Stimulated activated CD4-positive, alpha-beta T cell treated with anti-CD3 and anti-CD28 coated beads, Interleukin-2, amount 100 ng/mL, for 48 hours (primary cell): Measurements from ENCODE around the gene HEBP1.
"Not testable (repeated sequence)": the region's sequence is repeated elsewhere in the genome, so short reads cannot be mapped to it uniquely, and the experiment has no call there.

ENCODE experiments used
- DNase-seq, 2 donors: peaks; one replicate each; pipeline ENCODE4 v3.0.0-alpha.2; 2020

Gene HEBP1, protein sequence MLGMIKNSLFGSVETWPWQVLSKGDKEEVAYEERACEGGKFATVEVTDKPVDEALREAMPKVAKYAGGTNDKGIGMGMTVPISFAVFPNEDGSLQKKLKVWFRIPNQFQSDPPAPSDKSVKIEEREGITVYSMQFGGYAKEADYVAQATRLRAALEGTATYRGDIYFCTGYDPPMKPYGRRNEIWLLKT

DNA sequence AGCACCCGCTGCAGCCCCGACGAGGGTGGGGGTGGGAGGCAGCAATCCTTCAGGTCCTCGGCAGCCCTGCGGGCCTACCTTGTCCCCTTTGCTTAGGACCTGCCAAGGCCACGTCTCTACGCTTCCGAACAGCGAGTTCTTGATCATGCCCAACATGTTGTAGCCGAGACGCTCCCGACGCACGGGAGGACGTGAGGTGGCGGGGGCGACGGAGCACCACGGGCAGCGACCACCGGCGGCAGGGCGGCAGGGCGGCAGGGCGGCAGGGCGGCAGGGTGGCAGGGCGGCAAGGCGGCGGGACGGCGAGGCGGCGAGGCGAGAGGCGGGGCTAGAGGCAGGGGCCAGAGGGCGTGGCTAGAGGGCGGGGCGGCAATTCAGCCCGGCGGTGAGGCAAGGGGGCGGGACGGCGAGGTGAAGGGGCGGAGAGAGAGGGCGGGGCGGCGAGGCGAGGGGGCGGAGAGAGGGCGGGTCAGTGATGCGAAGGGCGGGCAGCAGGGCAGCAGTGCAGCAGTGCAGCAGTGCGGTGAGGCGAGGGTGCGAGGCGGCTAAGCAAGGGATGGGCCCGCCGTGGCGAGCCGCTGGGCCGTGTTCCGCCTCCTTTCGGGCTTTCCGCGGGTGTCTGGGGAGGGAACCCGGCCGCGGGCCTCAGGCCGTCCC, at the start of gene HEBP1:
Gene HEBP1, minus strand, starts transcription at position 307 of the 657 bp plus-strand sequence. Its CDS starts 151 bp downstream, at position 156.
- DNase-seq, result peak; percentile 96 to 98

DNA sequence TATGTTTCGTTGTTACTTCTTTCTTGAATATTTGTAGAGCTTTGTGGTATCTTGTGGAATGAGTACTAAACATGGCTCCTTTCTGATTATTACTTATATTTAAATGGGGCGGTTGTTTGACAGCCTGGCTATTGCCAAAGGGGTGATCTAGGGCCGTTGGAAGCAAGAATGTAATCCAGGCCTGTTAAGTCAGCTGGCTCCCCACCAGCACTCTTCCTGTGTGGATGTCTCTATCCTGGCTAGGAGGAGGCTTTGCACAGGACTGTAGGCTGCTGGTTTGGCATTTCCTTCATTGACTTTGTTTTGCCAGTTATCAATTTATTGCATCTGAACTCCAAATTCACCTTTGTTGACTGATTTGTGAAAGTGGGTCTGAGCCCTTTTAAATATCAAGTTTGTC, 49.8 kb upstream of the HEBP1 start:
- DNase-seq, result no peak

DNA sequence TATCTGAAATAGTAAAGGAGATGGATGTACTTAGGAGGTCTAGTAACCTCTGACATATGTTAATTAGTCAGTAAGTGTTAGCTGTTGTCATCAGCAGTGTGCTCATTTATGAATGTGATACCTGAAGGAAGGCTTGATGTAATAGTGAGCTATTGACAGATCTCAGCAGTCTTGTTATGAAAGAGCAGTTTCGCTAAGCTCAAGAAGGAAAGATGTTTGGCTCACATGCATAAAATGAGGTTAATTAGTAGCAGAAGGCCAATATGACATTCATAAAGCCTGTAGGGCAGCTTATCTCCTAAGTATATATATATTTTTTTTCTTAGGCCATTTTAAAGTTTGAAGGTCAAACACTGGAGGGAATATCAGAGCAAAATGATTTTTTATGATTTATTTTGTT, 46.9 kb upstream of the HEBP1 start:
- no peak for DNase-seq

DNA sequence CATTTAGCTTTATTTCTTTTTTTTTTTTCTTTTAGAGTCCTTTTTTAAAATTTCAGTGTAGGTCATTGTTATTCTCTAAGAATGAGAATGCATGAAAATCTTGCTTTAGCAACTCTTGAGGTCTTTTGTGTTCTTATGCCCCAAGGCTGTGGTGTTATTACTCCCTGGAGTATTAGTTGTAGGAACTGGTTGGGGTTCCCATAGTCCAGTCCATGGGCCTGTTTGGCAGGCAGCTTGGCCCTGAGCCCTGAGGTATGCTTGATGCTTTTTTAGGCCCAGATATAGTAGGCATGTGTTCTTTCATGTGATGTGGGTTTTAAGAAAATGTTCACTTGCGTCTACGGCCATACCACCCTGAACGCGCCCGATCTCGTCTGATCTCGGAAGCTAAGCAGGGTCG, 45.8 kb upstream of the HEBP1 start:
- DNase-seq, result no peak

DNA sequence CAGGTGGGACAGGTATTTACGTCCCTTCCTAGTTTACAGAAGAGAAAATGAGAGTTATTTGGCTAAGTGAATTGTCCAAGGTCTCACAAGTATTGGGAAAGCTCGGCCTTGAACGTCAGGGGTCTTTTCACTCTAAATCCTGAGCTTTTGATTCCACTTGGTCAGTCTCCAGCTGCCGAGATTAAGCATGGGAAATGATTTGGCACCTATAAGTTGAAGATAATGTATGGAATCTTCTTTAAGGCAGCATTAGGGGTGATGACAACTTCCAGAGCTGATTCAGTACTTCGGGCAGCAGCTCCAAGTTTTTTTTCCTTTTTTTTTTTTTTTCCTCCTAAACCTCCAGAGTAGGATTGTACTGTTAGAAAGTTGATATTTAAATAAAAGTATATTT, 44.8 kb upstream of the HEBP1 start:
- no peak for DNase-seq

DNA sequence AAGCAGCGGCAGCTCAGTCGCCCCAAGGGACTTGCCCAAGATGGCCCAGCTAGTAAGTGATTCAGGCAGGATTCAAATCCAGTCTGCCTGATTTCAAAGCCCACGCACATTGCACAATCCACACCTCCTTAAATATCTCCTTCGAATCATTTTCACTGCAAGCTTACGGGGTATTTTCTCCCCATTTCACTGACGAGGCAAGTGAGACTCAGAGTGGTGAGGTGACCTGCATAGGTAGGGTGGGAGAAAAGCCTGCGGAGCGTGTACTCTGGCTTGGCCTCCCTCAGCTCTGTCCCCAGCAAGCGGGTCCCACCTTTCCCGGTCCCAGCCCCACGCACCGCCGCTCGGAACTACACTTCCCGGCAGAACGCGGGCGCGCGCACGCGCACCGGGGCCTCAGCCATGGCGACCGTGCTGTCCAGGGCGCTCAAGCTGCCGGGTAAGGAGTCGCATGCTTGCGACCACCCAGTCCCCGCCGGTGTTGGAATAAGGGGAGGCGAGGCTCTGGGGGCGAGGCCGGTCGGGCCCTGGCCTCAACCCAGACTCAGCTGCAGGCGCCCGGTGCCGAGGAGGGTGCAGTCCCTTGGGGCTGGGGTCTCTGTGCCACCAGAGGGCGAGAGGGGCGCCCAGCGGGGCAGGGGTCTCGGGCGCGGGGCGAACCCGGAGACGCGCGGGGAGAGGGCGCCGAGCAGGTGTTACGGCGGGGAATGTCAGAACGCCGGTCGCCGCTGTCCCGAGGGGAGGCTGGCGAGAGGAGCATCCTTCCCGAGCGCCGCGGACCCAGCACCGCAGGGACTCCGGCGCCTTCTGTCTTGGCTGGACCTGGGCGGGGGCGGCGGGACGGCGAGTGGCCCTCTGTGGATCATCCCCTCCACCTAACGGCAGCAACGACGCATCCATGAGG, 44.2 kb upstream of the HEBP1 start, which contains the start of gene FAM234B:
Gene FAM234B, plus strand, starts transcription at position 380 of the 904 bp plus-strand sequence. Its CDS starts 23 bp downstream, at position 403.
- DNase-seq, result peak; percentile 69 to 75

DNA sequence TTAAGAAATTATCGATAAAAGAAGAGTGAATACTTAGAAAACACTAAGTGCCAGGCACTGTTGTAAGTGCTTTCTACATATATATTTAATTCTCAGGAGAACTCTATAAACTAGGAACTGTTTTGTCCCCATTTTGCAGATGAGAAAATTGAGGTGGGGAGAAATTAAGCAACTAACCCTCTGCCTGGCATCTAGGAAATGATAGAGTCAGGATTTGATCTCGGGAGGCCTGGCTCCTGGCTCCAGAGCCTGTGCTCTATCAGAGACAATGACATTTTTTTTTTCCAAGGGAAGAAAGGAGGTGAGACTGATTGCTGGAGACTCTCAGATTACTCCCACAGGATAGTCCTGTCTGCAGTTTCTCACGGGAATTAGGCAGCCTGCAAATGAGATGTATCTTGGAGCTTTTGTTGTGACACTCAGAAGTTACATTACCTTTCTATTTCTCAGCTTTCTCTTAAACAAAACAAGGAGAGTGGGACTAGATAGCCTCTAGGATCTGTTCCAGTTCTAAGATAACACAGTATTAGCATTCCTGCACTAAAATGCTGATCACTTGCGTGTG, 42.7 kb upstream of the HEBP1 start:
- DNase-seq, result no peak

DNA sequence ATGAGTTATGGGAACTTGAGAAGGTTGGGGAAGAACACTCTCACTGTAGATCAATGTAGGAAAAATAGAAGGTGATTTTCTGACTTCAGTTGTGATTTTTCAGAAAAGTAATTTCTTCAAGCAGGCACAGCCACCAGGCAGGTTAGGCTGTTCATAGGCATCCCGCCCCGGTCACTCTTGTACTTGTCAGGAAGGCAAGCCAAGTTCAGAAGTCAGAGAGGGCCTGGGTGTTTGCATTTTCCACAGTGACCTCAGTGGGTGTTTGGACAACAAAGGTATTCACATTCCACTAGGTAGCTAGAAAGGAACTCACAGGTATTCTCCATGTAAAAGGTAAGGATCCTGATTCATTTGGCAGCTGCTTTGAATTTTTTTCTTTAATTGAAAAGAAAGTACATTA, 41.2 kb upstream of the HEBP1 start:
- no peak for DNase-seq

DNA sequence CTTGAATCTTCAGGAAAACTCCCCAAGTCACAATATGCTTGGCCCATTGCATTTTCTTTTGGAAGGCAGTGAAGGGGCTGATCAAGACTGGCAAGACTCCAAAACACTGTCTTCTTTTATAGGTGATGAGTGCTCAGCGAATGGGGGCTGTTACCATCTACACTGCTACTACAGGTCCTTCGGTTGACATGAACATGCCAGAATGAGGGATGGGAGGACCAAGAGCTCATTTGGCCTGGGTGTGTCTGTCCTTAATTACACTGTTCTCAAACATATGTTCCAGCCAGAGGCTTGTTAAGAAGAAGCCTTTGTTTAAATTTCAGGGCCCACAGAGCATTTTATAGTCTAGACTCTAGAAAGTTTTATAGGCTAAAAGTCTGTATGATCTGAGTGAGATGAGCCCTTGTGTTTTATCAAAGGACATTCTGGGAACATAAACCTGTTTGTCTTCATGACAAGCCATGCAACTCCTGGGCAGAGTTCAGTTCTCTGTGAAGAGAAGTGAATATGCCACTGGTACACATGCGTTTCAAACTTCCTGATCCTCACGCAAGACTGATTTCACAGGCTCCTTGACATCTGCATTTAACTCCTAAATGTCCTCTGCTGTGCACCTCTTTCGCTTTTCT, 39.4 kb upstream of the HEBP1 start:
- no peak for DNase-seq

DNA sequence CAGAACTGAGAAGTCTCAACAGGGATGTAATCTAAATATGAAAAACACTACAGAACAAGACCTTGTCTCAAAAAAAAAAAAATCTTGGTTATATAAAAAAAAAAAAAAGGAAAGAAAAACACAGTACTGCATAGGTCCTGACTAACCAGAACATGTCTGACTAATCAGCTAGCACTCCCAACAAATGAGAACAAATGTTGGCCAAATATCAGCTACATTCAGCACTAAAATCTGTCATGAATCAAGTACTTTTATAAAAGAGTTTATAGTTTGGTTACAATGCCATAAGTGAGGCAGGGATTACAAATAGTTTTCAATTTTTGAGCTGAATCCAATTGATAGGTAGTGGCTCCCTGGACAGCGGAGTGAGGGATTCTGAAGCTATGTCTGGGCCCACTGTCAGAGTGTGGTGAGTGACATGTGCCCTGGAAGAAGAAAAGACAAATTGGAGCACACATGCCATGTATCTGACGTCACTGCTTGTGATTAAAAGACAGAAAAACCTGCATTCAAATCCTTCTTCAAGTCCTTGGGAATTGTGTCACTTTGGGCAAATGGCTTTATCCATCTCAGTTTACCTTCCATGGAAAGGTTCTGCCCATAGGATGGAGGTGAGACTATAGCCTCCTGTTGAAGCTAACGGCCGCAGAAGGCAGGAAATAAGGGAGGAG, 38.6 kb upstream of the HEBP1 start:
- no peak for DNase-seq

DNA sequence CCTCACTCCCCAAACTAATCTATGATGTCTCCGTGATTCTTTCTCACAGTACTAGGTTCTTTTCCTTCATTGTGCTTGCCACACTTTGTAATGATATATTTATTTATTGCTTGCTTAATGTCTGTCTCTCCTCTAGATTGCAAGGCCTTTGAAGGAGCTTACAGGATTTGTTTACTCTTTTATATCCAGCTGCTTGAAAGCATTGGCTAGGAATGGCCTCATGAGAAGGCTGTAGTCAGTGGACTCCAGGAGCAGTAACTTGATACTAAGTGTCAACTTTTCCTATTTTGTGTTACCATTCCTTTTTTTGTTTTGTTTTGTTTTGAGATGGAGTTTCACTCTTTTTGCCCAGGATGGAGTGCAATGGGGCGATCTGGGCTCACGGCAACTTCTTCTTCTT, 36.8 kb upstream of the HEBP1 start:
- no peak for DNase-seq

DNA sequence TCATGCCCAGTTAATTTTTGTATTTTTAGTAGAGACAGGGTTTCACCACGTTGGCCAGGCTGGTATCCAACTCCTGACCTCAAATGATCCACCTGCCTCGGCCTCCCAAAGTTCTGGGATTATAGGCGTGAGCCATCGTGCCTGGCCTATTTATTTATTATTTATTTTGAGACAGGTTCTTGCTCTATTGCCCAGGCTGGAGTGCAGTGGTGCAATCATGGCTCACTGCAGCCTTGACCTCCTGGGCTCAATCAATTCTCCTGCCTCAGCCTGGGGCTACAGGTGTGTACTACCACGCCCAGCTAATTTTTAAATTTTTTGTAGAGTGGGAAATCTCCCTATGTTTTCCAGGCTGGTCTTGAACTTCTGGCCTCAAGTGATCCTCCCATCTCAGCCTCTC, 35.3 kb upstream of the HEBP1 start:
- not testable (repeated sequence) for DNase-seq

DNA sequence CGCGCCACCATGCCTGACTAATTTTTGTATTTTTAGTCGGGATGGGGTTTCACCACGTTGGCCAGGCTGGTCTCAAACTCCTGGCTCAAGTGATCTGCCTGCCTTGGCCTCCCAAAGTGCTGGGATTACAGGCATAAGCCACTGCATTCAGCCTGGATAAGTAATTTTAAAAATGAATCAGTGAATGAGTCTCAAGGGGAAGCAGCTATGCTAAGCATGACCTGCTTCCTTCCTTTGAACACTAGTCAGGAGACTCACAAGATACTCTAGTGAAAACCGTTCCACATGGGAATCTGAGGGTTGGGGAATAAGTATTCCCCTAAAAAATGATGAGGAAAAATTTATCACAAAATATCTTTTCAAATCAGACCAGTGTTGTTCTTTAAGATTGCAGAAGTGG, 33.4 kb upstream of the HEBP1 start:
- DNase-seq, result no peak

DNA sequence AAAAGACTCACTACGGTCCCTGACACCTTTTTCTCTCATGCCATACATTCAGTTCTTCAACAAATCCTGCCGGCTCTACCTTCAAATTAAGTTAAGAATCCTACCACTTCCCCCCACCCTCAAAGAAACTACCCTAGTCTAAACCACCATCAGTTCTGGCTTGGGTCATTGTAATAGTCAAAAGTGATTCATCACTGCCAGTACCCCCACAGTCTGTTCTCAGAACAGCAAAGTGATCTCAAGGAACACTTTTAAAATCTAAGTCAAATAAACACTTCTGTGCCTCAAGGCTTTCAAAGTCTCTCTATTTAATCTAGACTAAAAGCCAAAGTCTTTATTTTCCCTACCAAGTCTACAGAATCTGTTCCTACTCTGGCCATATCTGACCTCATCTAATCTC, 32.1 kb upstream of the HEBP1 start:
- DNase-seq, result no peak

DNA sequence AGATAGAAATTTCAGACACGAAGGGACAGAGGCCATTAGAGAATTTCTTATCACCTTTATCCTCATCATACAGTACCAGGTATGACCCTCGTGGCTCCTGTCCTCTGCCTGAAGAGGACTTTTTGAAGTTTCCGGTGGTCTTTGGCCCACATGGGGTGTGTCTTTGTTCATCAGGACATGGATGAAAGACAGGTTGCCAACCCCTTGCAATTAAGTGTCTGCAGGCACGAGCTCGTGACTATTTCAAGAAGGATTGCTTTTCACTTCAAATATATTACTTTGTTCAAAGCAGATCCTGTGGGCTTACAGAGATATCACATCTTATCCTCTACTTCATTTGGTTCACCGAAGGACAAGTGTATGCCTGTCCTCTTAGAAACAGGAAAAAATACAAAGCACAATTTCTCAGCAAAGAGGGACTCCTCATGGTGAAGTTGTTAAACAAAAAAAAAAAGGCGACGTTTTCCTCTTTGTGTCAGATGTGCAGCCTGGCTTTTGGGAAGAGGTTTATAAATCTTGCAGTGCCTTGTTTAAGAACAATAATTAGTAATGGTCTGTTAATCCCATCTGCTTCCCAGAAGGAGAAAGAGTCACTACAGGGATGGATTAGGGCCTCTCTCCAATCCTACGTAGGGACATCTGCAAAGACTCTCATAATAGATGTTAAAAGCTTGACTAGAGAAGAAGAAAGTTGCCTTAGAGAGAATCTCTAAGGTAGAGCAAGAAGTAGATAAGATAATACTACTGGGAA, 30.7 kb upstream of the HEBP1 start:
- no peak for DNase-seq

DNA sequence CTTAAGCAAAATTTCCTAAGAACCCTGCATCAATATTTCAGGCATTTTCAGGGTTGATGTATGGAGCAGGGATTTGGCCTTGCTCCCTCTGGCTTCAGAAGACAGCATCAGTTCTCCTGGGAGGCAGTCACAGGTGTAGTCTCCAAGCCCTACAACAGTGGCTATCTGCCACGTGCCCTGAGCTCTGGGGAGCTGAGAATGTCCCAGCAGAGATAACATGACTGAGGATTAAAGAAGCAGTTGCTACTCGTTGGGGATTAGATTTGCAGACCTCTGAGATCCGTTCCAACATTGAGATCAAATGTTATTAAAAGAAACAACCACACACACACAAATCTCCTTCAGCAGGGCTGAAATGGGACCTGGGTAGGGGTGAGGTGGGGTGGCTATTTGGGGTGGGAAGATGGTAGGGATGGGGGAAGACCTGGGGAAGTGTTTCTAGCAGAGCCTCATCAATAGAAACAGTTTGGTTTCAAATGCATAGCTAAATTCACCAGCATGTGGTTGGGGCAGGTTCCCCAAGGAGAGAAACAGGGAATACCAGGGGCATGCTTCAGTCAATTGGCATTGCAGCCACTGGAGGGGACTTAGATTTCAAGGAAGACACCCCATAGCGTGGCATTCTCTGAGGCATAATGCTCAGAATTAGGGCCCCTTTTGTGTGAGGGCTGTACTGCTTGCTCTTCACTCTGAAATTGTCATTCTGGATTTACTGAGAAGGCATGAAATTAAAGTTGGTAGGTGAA, 28.9 kb upstream of the HEBP1 start:
- no peak for DNase-seq

DNA sequence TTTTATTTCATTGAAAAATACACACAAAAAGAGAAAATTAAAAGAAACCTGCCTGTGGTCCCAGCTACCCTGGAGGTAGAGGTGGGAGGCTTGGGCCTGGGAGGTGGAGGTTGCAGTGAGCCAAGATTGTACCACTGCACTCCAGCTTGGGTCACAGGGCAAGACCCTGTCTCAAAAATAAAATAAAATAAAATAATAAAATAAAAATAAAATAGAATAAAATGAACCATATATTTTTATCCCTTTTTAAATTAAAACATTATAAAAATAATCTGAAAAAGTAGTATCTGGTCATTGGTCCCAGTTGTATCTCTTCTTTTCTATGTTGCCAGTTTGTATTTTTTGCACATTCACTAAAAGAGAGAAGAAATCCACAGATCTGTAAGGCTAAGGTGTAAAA, 27.4 kb upstream of the HEBP1 start:
- no peak for DNase-seq

DNA sequence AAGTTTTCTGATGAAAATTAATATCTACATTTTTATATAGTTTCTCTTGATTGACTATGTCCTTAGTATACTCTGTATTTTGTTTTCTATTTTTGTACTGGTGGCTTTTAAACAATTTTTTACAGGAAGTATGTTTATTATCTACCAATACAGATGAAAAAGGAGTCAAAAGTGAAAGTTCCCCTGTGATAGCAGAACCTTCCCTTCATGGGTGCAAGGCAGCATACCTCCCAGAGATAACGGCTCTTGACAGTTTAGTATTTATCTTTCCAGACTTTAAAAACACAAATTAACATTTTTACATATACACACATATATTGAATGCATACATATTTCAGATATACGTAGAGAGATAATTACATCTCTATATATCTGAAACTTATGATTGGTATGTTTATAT, 27.0 kb upstream of the HEBP1 start:
- no peak for DNase-seq

DNA sequence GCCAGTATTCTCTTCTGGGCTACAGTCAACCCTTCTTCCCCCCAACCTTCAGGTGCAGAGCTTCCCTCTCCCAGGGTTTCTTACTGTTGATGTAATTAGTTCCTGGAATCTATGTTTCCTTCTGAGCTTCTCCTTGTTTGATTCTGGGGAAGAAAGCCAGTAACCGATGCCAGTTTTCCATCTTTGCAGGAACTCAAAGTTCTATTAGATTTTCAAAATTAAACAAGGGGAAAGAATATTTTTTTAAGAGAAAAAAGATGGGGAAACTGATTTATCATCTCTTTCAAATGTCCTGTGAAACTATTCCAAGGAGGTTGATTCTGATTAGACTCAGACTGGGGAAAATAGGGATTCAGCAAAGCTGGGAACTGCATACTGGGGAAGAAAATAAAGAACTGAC, 26.2 kb upstream of the HEBP1 start:
- DNase-seq, result no peak

DNA sequence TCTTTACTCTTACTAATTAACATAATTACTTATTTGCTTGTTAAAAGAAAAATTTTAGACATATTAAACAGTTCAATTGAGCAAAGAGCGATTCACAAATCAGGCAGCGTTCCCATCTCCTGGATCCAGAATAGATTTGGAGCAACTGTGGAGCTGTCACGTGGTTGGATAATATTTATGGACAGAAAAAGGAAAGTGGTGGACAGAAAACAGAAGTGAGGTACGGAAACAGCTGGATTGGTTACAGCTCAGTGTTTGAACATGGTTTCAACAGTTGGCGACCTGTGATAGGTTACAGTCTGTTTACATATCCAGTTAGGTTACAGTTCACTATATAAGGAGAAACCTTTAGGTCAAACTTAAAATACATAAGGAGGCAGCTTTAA, 24.5 kb upstream of the HEBP1 start:
- no peak for DNase-seq
